IMR-90 (cell line): ENCODE results near the gene CETP.

Experiments used
- BHLHE40 ChIP-seq: fragments of 150-350 bp; IDR thresholded peaks from 2 replicates; pipeline ENCODE4 v1.6.1; 2016; ENCODE audit warnings: mild to moderate bottlenecking, low read depth, low read length
- CEBPB ChIP-seq: IDR thresholded peaks from 2 replicates; pipeline ENCODE4 v1.6.1; 2012; ENCODE audit warnings: low read depth, low read length, improper control_type of control experiment
- CTCF ChIP-seq: conservative IDR thresholded peaks from 2 replicates; pipeline ENCODE4 v1.5.1; 2012; ENCODE audit warnings: mild to moderate bottlenecking, low read depth, low read length, improper control_type of control experiment
- FOS ChIP-seq: fragments of 150-350 bp; IDR thresholded peaks from 2 replicates; pipeline ENCODE4 v1.6.1; 2016; ENCODE audit warnings: low read depth, low read length
- NFE2L2 ChIP-seq: fragments of 150-350 bp; IDR thresholded peaks from 2 replicates; pipeline ENCODE4 v1.6.1; 2016; ENCODE audit warnings: low read depth, mild to moderate bottlenecking, low read length
- POLR2A ChIP-seq: IDR thresholded peaks from 2 replicates; pipeline ENCODE4 v1.6.1; 2012; ENCODE audit warnings: mild to moderate bottlenecking, low read depth, low read length
- RAD21 ChIP-seq: IDR thresholded peaks from 2 replicates; pipeline ENCODE4 v1.6.1; 2012; ENCODE audit warnings: low read length, improper control_type of control experiment
- RFX5 ChIP-seq: IDR thresholded peaks from 2 replicates; pipeline ENCODE4 v1.8.0; 2012; ENCODE audit warnings: low read depth, mild to moderate bottlenecking, low read length, moderate library complexity
- SMC3 ChIP-seq: fragments of 150-350 bp; IDR thresholded peaks from 2 replicates; pipeline ENCODE4 v1.6.1; 2016; ENCODE audit warnings: low read depth, mild to moderate bottlenecking, antibody characterized with exemption, low read length, moderate library complexity
- USF2 ChIP-seq: fragments of 150-350 bp; IDR thresholded peaks from 2 replicates; pipeline ENCODE4 v1.6.1; 2017; ENCODE audit warnings: mild to moderate bottlenecking, antibody characterized with exemption, low read length, low read depth

- no peak for TF ChIP-seq CTCF
- no peak for TF ChIP-seq POLR2A
- no peak for TF ChIP-seq RAD21
- TF ChIP-seq FOS: no peak
- TF ChIP-seq RFX5: no peak
- TF ChIP-seq USF2: no peak
- no peak for TF ChIP-seq BHLHE40
- no peak for TF ChIP-seq NFE2L2
- TF ChIP-seq CEBPB: no peak
- no peak for TF ChIP-seq SMC3
Observed at GRCh38 chr16:56916571-56917403, 45.0 kb upstream of the CETP start.
